ENCODE data around the gene PKN2. TPM values are rescaled to one million over a fixed set of nuclear protein-coding genes. Genes with fewer than 3 reads are reported as not detected.

Gene PKN2
- total RNA-seq, 4 donors from 2014 or later, result 30.9 to 47.8 (median 38.4) TPM

GRCh38 chr1:88661188-88661587 lies 22.9 kb upstream of the PKN2 start:
- ATAC-seq, result no peak
- TF ChIP-seq POLR2A (IDR thresholded peaks at IDR 0.05) (no peak), CTCF (IDR thresholded peaks at IDR 0.05) (no peak), POLR2AphosphoS5 (IDR thresholded peaks at IDR 0.05) (no peak), EP300 (IDR thresholded peaks at IDR 0.05) (no peak)
- Histone ChIP-seq H3K4me1 (no peaks in the 10 kb centered on the region), H3K36me3 (no peaks in the 10 kb centered on the region), H3K27ac (no peak overlapping the region), H3K9me3 (no peaks in the 10 kb centered on the region), H3K27me3 (no peaks in the 10 kb centered on the region), H3K4me3 (no peak overlapping the region)
- WGBS, 2 donors (ENCODE audit: low coverage in 1 of 2), result 66 to 75% methylated on average over 4 of the region's 4 CpGs

GRCh38 chr1:88661951-88662699 lies 21.9 kb upstream of the PKN2 start:
- ATAC-seq, result no peak
- WGBS, 2 donors (ENCODE audit: low coverage in 1 of 2), result 44 to 65% methylated on average over 2 of the region's 2 CpGs

GRCh38 chr1:88662723-88663122 lies 21.4 kb upstream of the PKN2 start:
- no peak for ATAC-seq
- H3K27me3 ChIP-seq, result no peaks in the 10 kb centered on the region
- TF ChIP-seq POLR2A (IDR thresholded peaks at IDR 0.05) (no peak), POLR2AphosphoS5 (IDR thresholded peaks at IDR 0.05) (no peak), CTCF (IDR thresholded peaks at IDR 0.05) (no peak), EP300 (IDR thresholded peaks at IDR 0.05) (no peak)
- 89 to 94% methylated on average over 2 of the region's 2 CpGs for WGBS, 2 donors (ENCODE audit: low coverage in 1 of 2)
- no peak overlapping the region for H3K4me3 ChIP-seq
- H3K4me1 ChIP-seq, result no peaks in the 10 kb centered on the region
- no peak overlapping the region for H3K27ac ChIP-seq
- H3K36me3 ChIP-seq, result no peaks in the 10 kb centered on the region
- H3K9me3 ChIP-seq, result no peaks in the 10 kb centered on the region

More at GRCh38 chr1:88661951-88662699, 21.9 kb upstream of the PKN2 start:
- Histone ChIP-seq H3K4me1 (no peaks in the 10 kb centered on the region), H3K9me3 (no peaks in the 10 kb centered on the region), H3K4me3 (no peak overlapping the region), H3K27me3 (no peaks in the 10 kb centered on the region), H3K27ac (no peak overlapping the region), H3K36me3 (no peaks in the 10 kb centered on the region)
- TF ChIP-seq EP300 (IDR thresholded peaks at IDR 0.05), result no peak
- no peak for TF ChIP-seq CTCF (IDR thresholded peaks at IDR 0.05)
- no peak for TF ChIP-seq POLR2A (IDR thresholded peaks at IDR 0.05)
- TF ChIP-seq POLR2AphosphoS5 (IDR thresholded peaks at IDR 0.05), result no peak

- Histone ChIP-seq H3K27me3 (no peaks in the 10 kb centered on the region), H3K9me3 (no peaks in the 10 kb centered on the region), H3K4me1 (no peaks in the 10 kb centered on the region), H3K36me3 (no peaks in the 10 kb centered on the region), H3K4me3 (no peak overlapping the region), H3K27ac (no peak overlapping the region)
- ATAC-seq, result no peak
- 89 to 100% methylated on average over 3 of the region's 3 CpGs for WGBS, 2 donors (ENCODE audit: low coverage in 1 of 2)
- TF ChIP-seq POLR2A (IDR thresholded peaks at IDR 0.05) (no peak), CTCF (IDR thresholded peaks at IDR 0.05) (no peak), EP300 (IDR thresholded peaks at IDR 0.05) (no peak), POLR2AphosphoS5 (IDR thresholded peaks at IDR 0.05) (no peak)
These were observed 15.7 kb upstream of the PKN2 start for GRCh38 chr1:88668405-88668804.

GRCh38 chr1:88670462-88670861 lies 13.6 kb upstream of the PKN2 start:
- Histone ChIP-seq H3K27me3 (no peaks in the 10 kb centered on the region), H3K9me3 (no peaks in the 10 kb centered on the region), H3K27ac (no peak overlapping the region), H3K4me1 (no peaks in the 10 kb centered on the region), H3K36me3 (no peaks in the 10 kb centered on the region), H3K4me3 (no peak overlapping the region)
- no peak for TF ChIP-seq POLR2AphosphoS5 (IDR thresholded peaks at IDR 0.05)
- TF ChIP-seq CTCF (IDR thresholded peaks at IDR 0.05), result no peak
- no peak for TF ChIP-seq POLR2A (IDR thresholded peaks at IDR 0.05)
- TF ChIP-seq EP300 (IDR thresholded peaks at IDR 0.05), result no peak
- no peak for ATAC-seq
- 68 to 95% methylated on average over 3 of the region's 3 CpGs for WGBS, 2 donors (ENCODE audit: low coverage in 1 of 2)

Data from gastroesophageal sphincter (tissue), 4 donors.